ENCODE measurements around the gene OSBPL10.

Gene OSBPL10

DNA sequence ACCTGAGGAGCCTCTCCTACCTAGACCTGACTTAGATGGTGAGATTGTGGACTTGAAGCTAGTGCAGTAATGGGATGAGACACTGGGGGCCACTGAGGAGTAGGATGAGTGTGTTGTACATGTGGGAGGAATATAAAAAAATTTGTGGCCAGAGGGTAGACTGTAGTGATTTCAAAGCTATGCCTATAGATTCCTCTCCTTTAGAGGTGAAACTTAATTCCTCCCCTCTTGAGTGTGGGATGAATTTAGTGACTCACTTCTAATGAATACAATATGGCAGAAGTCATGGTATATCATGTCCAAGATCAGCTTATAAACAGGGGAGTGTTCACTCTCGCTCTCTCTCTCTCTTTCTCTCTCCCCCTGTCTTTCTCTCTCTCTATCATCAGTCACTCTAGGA is 7.2 kb upstream of the OSBPL10 start:
- DNase-seq (ENCODE audit: low spot score): no peak

DNA sequence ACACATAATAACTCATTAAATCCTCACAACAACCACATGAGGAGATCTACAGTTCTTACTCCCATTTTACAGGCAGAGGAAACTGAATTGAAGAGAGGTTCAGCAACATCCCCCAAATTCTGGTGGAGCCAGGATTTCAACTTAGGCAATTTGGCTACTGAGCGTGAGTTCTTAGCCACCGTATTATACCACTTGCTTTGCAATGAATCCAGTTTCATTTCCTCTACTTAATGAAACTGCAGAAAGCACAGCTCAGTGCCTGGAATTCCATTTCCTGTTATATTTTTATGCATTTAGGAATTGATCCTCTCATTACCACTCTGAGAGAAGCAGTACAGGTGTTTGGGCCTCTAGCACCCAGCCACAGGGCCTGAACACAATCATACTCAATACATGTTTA is 4.8 kb upstream of the OSBPL10 start:
- DNase-seq (ENCODE audit: low spot score): no peak

DNA sequence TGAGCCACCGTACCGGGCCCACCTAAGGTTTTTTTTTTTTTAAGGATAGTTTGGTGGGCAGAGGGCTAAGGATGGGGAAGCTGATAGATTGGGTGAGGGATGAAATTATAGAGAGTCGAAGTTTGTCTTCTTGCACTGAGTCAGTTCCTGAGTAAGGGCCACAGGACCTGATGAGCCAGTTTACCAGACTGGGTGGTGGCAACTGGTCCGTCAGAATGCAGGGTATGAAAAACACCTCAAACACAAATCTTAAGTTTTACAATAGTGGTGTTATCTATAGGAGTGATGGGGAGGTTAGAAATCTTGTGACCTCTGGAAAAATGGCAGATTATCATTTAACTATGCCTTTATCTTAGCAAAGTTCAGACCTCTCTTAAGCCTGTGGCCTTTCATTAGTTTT is 3.3 kb upstream of the OSBPL10 start:
- DNase-seq (ENCODE audit: low spot score): no peak

DNA sequence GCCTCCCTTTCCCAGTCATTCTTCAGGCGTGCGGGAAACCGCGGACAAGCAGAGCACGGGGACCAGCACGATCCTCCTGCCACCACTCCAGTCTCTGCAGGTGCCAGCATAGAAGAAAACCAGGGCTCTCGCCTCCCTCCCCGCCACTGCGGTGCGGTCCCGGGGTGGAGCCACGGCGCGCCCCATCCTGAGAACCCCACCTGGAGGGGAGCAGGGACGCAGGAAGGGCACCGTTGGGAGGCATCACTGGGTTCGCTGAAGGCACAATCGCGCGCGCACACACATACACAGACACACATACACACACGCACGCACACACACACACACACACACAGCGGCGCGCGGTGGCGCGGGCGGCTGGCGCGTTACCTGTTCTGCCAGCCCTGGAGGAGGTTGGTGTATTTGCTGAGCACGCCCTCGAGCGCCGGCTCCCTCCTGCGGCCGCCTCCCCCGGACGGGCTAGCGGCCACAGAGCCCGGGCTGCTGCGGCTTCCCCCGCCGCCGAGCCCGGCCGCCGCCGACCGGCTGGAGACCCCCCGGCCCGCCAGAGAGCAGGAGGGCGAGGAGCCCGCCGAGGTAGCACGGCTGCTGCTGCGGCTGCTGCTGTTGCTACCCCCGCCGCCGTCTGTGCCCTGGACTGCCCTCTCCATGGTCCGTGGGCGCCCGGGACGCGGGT is 394 bp downstream of the OSBPL10 start:
- DNase-seq (ENCODE audit: low spot score): no peak

DNA sequence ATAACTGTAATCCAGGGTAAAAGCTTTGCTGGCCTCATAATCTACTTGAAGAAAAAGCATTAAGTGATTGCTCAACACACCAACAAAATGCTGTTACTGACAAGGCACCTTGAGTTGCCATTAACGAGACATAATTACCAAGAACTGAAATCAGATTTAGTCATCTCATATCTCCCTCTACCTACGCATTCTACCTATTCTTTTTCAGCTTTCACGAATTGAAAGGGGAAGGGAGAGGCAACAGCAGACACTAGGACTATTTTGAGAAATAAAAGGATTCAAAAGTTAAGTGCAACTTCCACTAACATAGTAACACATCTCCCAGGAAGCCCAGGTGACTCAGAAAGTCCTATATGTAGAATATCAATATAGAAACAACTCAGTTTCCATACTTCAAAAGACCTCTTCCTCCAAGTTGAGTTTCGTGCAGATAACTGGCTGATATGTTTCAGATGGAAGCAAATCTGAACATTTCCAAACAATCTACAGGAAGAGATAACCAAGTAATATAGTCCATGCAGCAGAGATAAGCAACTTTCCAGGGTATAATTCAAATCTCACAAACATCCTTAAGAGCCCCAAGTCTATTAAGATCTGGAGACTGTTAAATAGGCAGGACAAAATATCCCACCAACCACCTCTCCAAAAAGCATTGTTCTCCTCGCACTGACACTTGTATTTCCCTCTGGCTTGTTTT is 1.9 kb downstream of the OSBPL10 start:
- DNase-seq (ENCODE audit: low spot score): no peak

DNA sequence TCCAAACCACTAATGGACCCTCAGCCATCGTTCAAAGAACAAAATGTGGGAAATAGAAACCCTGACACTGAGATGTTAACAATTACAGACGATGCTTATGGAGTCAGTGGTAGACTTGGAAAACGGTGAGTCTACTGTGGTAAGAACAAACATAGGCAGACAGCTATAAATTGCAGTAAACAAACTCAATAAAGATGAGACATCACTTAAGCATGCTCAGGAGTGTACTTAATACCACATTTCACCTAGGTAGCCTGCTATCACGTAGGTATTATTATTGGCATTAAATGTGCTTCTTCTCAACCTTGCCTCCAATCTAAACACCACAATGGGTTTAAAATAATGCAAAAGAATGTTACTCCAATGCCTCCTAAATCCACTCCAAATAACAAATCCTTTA is 2.5 kb downstream of the OSBPL10 start:
- DNase-seq (ENCODE audit: low spot score): no peak

DNA sequence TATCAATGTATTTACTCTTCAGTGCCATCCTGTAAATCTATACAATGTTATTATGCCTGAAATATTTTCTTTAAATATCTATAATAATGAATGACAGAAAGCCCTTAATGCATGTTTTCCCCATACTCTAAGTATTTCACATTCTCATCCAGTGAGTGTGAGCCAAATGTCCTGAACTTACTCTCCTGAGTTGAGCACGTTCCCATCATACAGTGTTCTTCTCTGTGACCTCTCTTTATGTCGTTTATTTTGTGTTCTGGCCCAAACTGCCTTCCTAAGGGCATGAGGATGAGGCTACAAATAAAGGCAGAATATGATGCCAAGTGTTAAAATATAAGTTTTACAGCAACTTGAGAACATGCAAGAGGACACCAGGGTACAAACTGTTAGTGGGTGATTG is 3.3 kb downstream of the OSBPL10 start:
- no peak for DNase-seq (ENCODE audit: low spot score)

DNA sequence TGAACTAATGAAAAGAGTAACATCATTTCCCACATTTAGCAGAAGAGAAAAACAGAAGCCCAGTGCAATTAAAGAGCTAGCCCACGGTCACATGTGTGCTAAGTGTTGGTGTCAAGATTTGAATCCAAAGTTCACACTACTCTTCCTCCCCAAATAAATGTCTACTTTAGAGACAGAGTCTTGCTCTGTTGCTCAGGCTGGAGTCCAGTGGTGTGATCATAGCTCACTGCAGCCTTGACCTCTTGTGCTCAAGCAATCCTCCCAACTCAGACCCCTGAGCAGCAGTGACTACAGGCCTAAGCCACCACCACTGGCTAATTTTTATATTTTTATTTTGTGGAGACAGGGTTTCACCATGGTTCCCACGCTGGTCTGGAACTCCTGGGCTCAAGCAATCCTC is 4.8 kb downstream of the OSBPL10 start:
- DNase-seq (ENCODE audit: low spot score): no peak

DNA sequence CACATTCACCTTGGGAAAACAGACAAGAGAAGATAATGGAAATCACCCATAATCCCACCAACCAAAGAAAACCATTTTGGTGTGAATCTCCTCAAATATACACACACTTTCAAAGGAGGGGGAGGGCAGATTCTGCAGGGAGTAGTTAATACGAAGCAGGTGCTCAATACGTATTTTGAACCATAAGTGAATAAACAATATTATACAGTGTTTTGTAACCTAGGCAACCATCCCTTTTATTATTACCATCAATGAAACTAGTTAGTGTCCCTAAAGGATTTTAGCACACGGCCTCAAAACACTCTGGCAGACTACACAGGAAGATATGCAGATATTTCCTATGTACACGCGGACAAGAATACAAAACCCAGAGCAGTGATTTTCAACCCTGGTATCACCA is 6.1 kb downstream of the OSBPL10 start:
- no peak for DNase-seq (ENCODE audit: low spot score)

DNA sequence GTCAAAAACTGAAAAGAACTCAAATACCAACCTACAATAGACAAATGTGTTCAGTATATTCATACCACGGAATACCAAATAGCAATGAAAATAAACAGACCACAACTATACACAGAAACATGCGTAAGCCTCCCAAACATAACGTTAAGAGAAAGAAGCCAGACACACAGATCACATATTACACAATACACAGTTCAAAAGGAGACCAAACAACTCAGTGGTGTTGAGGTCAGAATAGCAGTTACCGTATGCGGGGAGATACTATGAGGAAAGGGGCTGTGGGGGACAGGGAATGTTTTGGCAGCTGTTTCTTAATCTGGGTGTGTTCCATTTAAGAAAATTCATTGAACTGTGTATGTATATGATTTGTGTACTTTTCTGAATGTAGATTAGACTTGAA is 6.6 kb downstream of the OSBPL10 start:
- DNase-seq (ENCODE audit: low spot score): no peak

DNA sequence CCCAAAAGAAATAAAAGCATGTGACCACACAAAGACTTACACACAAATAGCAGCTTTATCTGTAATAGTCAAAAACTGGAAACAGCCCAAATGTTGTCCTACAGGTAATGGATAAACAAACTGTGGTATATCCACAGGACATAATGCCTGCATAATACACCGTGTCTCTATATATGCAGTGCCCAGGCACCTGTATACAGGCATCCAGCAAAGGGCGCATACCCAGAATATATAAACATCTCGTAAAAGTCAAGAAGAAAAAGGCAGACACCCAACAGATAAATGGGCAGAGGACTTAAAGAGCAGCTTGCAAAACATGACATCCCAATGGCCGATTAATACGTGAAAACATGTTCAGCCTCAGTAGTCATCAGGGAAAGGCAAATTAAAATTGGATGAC is 7.2 kb downstream of the OSBPL10 start:
- DNase-seq (ENCODE audit: low spot score): no peak

DNA sequence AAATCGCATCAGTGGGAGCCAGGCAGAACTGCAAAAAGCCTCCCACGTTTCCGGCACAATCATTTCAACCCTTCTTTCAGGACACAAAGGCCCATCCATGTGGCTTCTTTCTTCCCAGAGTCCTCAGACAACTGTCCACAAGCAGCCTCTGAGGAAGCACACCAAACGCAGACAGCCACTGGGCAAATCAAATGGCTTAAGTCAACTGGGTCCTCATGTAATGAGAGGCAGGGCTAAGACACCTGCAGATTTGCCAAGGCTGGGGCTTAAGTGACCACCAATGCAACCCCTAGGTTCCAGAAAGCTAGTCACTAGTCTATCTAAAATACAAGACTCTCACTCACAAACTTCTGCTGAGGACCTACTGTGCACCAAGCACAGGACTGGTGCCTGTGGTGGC is 8.0 kb downstream of the OSBPL10 start:
- DNase-seq (ENCODE audit: low spot score): no peak

DNA sequence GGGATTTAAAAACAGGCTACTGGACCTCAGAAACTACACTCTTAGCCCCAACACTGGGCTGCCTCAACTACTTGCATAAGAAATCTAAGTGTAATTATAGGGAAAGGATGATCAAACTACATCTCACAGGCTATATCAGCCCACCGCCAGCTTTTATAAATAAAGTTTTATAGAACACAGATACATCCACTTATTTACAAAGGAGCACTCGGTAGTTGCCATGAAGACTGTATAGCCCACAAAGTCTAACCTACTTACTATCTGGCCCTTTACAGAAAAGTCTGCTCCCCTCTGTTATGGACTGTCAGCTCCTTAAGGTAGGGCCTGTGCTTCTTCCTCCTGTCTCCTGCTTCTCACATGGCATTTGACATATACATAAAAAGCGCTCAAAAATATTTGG is 9.5 kb downstream of the OSBPL10 start:
- DNase-seq (ENCODE audit: low spot score): no peak

DNA sequence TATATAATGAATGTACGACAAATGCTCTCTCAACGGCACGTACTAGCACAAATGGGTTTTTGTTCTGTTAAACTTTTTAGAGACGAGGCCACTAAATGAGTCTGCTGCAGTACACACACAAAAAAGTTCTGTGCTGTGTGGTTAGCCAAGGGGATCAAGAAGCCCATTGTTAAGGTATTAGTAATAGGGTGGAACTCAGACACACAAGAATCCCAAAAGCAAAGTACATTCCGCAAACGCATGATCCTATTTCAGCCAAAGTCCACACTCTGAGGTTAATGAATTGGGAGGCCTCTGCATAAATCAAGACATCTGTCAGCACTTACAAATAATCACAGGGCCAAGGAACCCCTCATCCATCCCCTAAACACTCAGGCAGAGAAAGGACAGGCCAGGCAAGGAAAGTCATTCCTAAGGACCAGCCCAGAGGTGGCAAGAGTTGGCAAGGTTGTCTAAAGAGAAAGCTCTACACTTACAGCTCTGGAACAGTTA is 12.1 kb downstream of the OSBPL10 start:
- DNase-seq (ENCODE audit: low spot score): peak; percentile 87

DNA sequence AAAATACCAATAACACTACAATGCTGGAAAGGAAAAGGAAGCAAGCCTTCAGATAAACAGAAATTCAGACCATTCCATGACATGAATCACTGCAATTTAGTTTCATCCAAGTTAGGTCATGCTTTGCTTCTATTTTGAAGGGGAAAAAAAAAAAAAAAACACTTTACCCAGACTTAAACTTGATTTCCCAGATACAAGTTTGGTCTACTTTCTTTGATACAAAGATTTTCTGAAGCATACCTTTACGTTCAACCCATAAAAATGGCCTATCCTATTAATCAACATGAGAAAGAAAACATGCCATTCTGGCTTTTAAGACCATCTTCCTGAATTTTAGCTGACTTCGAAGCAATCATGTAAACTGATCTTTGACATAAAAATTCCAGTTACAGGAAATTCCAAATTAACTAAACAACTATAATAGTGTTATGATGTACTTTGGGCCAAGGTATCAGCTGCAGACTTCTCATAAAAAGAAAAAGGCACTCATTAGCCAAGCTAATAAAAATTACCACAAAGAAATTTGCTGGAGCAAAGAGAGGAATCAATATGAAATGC is 12.6 kb downstream of the OSBPL10 start:
- peak; percentile 54 for DNase-seq (ENCODE audit: low spot score)

DNA sequence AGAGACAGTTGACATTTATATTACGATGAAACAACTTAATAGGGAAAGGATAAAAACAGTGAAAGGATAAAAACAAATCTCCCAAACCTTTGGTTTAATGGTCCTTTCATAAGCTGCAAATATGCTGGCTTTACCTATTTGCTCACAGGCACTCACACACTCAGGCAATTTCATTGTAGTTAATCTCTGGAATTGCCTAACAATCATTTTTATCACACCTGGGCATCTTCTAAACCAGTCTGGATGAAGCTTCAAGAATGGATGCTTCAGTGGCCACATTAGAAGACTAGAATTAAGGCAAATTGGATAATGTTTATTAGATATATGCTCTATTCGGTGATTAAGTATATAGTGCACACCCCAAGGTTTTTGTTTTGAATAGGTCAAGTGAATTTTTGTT is 13.5 kb downstream of the OSBPL10 start:
- no peak for DNase-seq (ENCODE audit: low spot score)

DNA sequence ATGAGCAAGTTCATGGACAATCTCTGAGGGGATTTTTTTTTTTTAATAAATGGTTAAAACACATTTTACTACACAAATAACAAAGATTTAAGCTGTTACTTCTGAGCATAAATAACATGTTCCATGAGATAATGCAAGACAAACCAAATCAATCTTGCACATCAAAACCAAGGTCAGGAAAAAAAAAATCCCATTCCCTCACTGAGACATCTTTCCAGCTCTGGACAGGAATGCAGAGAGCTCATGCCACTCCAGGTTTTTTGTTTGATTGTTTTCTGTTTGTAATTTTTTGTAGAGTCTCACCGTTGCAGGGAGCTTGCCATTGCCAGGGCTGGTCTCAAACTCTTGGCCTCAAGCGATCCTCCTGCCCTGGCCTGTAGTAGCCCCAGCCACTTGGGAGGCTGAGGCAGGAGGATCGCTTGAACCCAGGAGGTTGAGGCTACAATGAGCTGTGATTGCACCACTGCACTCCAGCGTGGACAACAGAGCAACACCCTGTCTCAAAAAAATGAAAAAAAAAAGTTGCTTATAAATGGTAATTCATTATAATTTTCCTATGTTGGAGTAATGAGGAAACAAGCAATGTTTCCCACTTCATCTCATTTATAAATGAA is 14.0 kb downstream of the OSBPL10 start:
- DNase-seq (ENCODE audit: low spot score): no peak

DNA sequence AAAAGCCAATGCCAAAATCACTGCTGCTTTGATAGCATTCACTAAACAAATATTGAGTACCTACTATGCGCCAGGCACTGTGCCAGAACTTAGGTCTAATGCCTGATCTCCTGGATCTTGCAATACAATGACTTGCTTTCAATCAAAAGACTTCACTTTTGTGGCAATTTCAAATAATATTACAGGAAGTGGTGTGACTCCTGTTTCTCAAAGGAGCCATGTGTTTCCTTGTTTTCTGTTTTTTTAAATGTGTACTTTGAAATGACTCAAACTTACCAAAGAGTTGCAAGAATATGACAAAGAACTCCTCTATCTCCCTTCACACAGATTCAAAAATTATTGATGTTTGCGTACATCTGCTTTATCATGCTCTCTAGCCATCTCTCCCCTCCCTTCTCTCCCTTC is 18.3 kb downstream of the OSBPL10 start:
- no peak for DNase-seq (ENCODE audit: low spot score)

DNA sequence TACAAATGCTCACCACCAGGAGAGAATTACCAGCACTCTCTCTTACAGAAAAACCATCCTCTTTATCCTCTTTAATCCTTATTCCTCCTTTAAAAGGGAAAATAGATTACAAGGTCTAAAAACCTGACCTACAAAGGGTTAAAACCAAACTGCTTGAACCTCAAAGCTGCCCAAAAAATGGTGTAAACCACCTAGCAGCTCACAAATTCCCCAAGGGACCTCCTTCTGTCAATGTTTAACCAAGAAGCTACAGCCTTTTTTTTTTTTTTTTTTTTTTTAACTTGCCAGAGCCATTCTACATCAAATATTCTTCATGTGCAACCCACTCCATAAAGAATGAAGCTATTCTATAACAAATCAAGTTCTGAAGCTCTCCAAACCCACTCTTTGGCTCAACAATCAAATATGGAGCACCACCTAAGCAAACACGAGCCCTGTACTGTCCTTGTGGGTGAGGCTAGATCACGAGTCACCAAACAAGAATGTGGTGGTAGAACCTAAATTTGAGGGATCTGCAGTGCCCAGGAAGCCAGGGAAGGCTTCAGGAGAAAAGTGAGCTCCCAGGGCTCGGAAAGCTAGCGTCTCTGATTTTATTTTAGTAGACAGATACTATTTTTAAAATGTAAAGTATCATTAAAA is 20.1 kb downstream of the OSBPL10 start:
- DNase-seq (ENCODE audit: low spot score): peak; percentile 43

DNA sequence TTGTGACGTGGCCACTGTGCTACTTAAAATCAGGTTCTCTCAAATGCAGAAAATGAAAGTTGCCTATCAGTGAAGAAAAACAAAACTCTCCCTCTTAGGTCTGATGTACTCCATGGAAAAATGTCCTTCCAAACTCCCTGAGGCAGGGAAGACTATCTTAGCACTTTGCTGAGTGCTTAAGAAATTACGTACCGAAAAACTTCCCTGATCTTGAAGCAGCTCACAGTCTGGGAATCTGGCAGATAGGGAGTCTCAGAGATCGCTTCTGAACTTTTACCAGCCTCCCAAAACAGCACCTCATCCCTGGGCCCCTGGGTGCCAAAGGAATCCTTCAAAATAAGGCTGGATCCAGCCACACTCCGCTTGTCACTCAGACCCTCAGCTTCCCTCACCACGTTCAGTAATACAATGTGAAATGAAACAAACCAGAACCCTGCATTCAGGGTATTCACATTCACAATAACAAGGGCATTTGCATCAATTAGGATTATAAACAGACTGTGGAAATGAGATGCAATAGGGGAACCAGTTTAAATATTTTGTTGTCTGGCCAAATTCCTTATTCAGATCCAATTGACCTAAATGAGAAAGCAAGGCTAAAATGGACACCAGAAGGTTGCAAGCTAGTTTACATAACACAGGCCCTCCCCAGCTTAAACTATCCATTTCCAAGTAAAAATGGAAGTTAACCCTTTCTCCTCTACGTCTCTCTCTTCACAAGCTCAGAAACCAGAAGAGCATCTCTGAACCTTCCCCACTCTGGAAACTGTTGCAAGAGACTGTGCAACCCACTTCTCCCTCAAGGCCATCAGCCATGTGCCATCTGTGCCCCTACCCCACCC is 20.9 kb downstream of the OSBPL10 start:
- DNase-seq (ENCODE audit: low spot score): no peak

DNA sequence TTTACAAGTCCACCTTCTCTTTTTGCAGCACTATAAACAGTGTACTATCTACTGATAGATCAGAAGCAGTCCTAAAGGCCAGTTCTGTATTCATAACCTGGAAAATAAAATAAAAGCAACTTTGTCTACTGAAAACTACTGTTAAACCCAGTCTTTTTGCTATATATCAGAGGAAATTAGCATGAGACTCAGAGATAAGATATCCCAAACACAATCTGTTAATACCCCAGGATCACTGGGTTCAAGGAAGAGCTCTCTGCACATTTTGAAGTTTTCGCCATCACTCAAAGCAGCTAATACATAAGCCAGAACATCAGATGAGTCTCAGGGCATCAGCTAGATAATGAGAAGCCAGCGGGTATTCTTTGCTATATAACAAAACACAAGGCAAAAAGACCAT is 21.8 kb downstream of the OSBPL10 start:
- no peak for DNase-seq (ENCODE audit: low spot score)

DNA sequence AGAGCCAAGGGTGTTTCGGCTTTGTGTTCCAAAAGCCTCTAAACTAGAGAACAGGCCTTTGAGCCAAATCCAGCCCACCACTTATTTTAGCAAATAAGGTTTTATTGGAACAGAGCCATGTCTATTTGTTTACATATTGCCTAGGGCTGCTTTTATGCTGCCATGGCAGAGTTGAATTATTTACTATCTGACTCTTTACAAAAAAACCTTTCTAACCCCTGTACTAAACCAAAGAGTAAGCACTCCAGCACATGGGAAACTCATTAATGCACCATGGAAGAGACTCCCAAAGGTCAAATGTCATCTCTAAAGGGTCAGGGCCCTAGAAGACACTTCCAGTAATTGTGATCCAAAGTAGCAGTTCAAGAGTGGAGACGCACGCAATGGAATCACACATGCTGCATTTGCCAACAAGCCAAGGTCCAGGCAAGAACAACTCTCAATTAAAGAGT is 22.3 kb downstream of the OSBPL10 start:
- no peak for DNase-seq (ENCODE audit: low spot score)

All from AG08395 (cell line).